B cell (primary cell): ENCODE data around the gene TET3. TPM values are rescaled to one million over a fixed set of nuclear protein-coding genes. Genes with fewer than 3 reads are reported as not detected.

ENCODE experiments used
- ATAC-seq: fragments of 200-7000 bp; cut with Tn5 transposase; one replicate; pipeline ENCODE4 v1.10.0; 2021; ENCODE audit warnings: low read depth, mild to moderate bottlenecking, moderate number of reproducible peaks, moderate library complexity
- CTCF ChIA-PET: fragments of 350-600 bp; sonication (Branson Sonifier 250); formaldehyde crosslinking; loops from one replicate; lab custom pipeline; 2021; ENCODE audit warnings: antibody characterized with exemption, inconsistent platforms; lab: Charles Lee
- POLR2A ChIA-PET: fragments of 350-600 bp; sonication (Branson Sonifier 250); formaldehyde crosslinking; loops from one replicate; lab custom pipeline; 2021; ENCODE audit warnings: antibody characterized with exemption; lab: Charles Lee
- DNase-seq: peaks from one replicate; pipeline ENCODE4 v3.0.0; 2013
- H2AFZ ChIP-seq: 2 replicates; pipeline ENCODE4 v1.6.1; 2012; ENCODE audit warnings: mild to moderate bottlenecking, low read depth, low read length; ENCODE audit not compliant: insufficient read depth, poor library complexity, severe bottlenecking
- H3K27ac ChIP-seq, 2 donors: 1 replicate in 1 of 2; 2 replicates in 1 of 2; pipeline ENCODE4 v1.5.1; 2012 to 2013; ENCODE audit warnings: low read length in 2 of 2, mild to moderate bottlenecking in 2 of 2, moderate library complexity in 1 of 2
- H3K27me3 ChIP-seq, 4 experiments: fragments of 200-600 bp in 1 of 4; sonication (generic) in 1 of 4; replicated peaks in 1 of 4; 1 replicate in 2 of 4; 2 replicates in 2 of 4; pipeline versions ENCODE4 v1.6.1 to v1.7.0; 2013 to 2016; ENCODE audit warnings: low read length in 3 of 4, mild to moderate bottlenecking in 2 of 4, mixed read lengths in 1 of 4, moderate library complexity in 1 of 4; ENCODE audit not compliant: insufficient read depth in 4 of 4, control insufficient read depth in 3 of 4; ENCODE audit errors: control extremely low read depth in 1 of 4
- H3K36me3 ChIP-seq, 2 experiments: replicated peaks in 1 of 2; 1 replicate in 1 of 2; 2 replicates in 1 of 2; pipeline versions ENCODE4 v1.6.1 to v1.7.1; 2013; ENCODE audit warnings: low read length in 1 of 2; ENCODE audit not compliant: insufficient read depth in 2 of 2, control insufficient read depth in 1 of 2; ENCODE audit errors: control extremely low read depth in 1 of 2, extremely low read depth in 1 of 2
- H3K4me1 ChIP-seq, 2 donors: fragments of 200-600 bp in 1 of 2; sonication (generic) in 1 of 2; 1 replicate in 1 of 2; 2 replicates in 1 of 2; pipeline versions ENCODE4 v1.5.1 to v1.6.1; 2013 to 2017; ENCODE audit warnings: low read length in 2 of 2; ENCODE audit not compliant: control insufficient read depth in 2 of 2, insufficient read depth in 2 of 2
- H3K4me2 ChIP-seq: replicated peaks from 2 replicates; pipeline ENCODE3; 2012; ENCODE audit warnings: mild to moderate bottlenecking, low read depth, low read length; ENCODE audit not compliant: poor library complexity, severe bottlenecking
- H3K4me3 ChIP-seq, 5 experiments: fragments of 200-600 bp in 1 of 5; sonication (generic) in 1 of 5; 1 replicate in 3 of 5; 2 replicates in 2 of 5; pipeline versions ENCODE4 v1.5.1 to v1.7.0; 2011 to 2016; ENCODE audit warnings: low read length in 4 of 5, mild to moderate bottlenecking in 4 of 5, low read depth in 2 of 5, control low read depth in 1 of 5, moderate library complexity in 1 of 5; ENCODE audit not compliant: insufficient read depth in 1 of 5; ENCODE audit errors: control extremely low read depth in 1 of 5, extremely low read depth in 1 of 5
- H3K79me2 ChIP-seq: fragments of 200-600 bp; sonication (generic); one replicate; pipeline ENCODE4 v1.6.0; 2016; ENCODE audit warnings: low read length; ENCODE audit not compliant: control insufficient read depth, insufficient read depth
- H3K9ac ChIP-seq: fragments of 200-600 bp; sonication (generic); 2 replicates; pipeline ENCODE4 v1.6.1; 2017; ENCODE audit warnings: mild to moderate bottlenecking, low read length, moderate library complexity
- H3K9me3 ChIP-seq, 3 donors: one replicate each; pipeline versions ENCODE4 v1.6.1 to v1.7.1; 2013; ENCODE audit warnings: low read length in 2 of 3; ENCODE audit not compliant: control insufficient read depth in 2 of 3, insufficient read depth in 1 of 3; ENCODE audit errors: control extremely low read depth in 1 of 3
- H4K20me1 ChIP-seq: 2 replicates; pipeline ENCODE4 v1.6.0; 2012; ENCODE audit warnings: mild to moderate bottlenecking, low read length; ENCODE audit not compliant: insufficient read depth, control insufficient read depth, poor library complexity, severe bottlenecking
- H3K27ac Mint-ChIP-seq: one replicate; pipeline ENCODE4 v1.8.0; 2021; ENCODE audit warnings: mixed read lengths
- H3K27me3 Mint-ChIP-seq: one replicate; pipeline ENCODE4 v1.8.0; 2021; ENCODE audit warnings: mixed read lengths
- H3K4me1 Mint-ChIP-seq: one replicate; pipeline ENCODE4 v1.8.0; 2021; ENCODE audit warnings: mixed read lengths
- H3K4me3 Mint-ChIP-seq: one replicate; pipeline ENCODE4 v1.8.0; 2021; ENCODE audit warnings: mixed read lengths
- H3K9me3 Mint-ChIP-seq: one replicate; pipeline ENCODE4 v1.8.0; 2022; ENCODE audit warnings: mixed read lengths; ENCODE audit not compliant: insufficient read depth
- EZH2 ChIP-seq: IDR thresholded peaks from 2 replicates; pipeline ENCODE4 v1.6.1; 2012; ENCODE audit warnings: borderline replicate concordance, low read depth, mild to moderate bottlenecking, moderate library complexity, low read length; ENCODE audit not compliant: insufficient read depth, poor library complexity, severe bottlenecking
- WGBS: methylation state at CpG from one replicate; pipeline ENCODE4 v1.1.5; 2013; ENCODE audit warnings: missing lambda C conversion rate; ENCODE audit not compliant: insufficient coverage; 5-methylcytosine and 5-hydroxymethylcytosine counted together
- intact Hi-C: fragments of 100-400 bp; cut with micrococcal nuclease; formaldehyde crosslinking; loops from one replicate; pipeline ENCODE4 v1.10.0; 2022
- polyA plus RNA-seq: library from polyadenylated mRNA; depleted of rRNA; stranded (reverse); fragments of >200 nt; gene quantifications from 2 replicates; pipeline ENCODE4 v1.2.3, GENCODE V29; 2012
- total RNA-seq, 2 donors: library from RNA; stranded (reverse); fragments of 120-200 nt in 1 of 2; gene quantifications; 1 replicate in 1 of 2; 2 replicates in 1 of 2; pipeline versions ENCODE4 v1.2.3 to v1.2.4, GENCODE V29; 2013 to 2022
- TF ChIP-seq, protein P1 (sequence below): fragments of 200-600 bp; IDR thresholded peaks from one replicate; pipeline ENCODE4 v1.8.0; 2022; ENCODE audit warnings: antibody characterized with exemption, mild to moderate bottlenecking

TET3 gene
- total and polyA plus RNA-seq, 2 donors (not counting 1 experiment from before 2014, with no cell fraction given), result 4.7 to 43.9 TPM

DNA sequence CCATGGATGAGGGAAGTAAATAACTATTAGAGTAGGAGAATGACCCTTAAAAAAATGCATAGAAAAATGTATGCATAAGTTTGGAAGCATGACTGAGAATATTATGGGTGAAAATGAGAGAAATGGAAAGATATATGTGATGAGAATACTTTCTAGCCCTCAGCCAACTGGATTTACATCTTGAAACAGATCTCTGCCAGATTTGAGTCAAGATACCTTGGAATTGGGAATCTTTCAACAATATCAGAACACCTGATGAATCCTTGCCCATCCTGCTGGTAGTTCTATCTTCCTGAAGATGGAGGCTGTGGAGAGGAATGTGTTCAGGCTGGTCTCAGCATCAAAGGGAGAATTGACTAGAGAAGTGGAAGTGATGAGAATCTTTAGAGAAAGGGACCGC lies 5.8 kb downstream of the TET3 start:
- Histone ChIP-seq H3K4me2 (no peak overlapping the region), H3K79me2 (peaks cover 100% of the 10 kb centered on the region), H3K4me3 (no peak overlapping the region), H3K9ac (no peak overlapping the region), H3K9me3 (peaks cover 0 to 16% (median 5%) of the 10 kb centered on the region in 3 donors), H3K27me3 (no peaks in the 10 kb centered on the region), H3K36me3 (peaks cover 4 to 40% of the 10 kb centered on the region in 2 experiments), H3K27ac (no peak overlapping the region), H2AFZ (no peak overlapping the region), H3K4me1 (peaks cover 50 to 53% of the 10 kb centered on the region in 2 donors), H4K20me1 (peaks cover 93% of the 10 kb centered on the region)
- peaks cover 83% of the 10 kb centered on the region for H3K4me1 Mint-ChIP-seq
- H3K27ac Mint-ChIP-seq, result peak overlapping the region; percentile 8
- ChIA-PET CTCF (no interaction called here), POLR2A (no interaction called here)
- TF ChIP-seq, protein P1, sequence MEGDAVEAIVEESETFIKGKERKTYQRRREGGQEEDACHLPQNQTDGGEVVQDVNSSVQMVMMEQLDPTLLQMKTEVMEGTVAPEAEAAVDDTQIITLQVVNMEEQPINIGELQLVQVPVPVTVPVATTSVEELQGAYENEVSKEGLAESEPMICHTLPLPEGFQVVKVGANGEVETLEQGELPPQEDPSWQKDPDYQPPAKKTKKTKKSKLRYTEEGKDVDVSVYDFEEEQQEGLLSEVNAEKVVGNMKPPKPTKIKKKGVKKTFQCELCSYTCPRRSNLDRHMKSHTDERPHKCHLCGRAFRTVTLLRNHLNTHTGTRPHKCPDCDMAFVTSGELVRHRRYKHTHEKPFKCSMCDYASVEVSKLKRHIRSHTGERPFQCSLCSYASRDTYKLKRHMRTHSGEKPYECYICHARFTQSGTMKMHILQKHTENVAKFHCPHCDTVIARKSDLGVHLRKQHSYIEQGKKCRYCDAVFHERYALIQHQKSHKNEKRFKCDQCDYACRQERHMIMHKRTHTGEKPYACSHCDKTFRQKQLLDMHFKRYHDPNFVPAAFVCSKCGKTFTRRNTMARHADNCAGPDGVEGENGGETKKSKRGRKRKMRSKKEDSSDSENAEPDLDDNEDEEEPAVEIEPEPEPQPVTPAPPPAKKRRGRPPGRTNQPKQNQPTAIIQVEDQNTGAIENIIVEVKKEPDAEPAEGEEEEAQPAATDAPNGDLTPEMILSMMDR, result no peak
- no peak for TF ChIP-seq EZH2
- no peak for ATAC-seq
- DNase-seq, result no peak
- no peak overlapping the region for H3K4me3 Mint-ChIP-seq
- H3K9me3 Mint-ChIP-seq, result peaks cover 4% of the 10 kb centered on the region
- WGBS, result 100% methylated on average over 1 of the region's 1 CpG
- H3K27me3 Mint-ChIP-seq, result no peaks in the 10 kb centered on the region
- intact Hi-C loops, result no loop called here

DNA sequence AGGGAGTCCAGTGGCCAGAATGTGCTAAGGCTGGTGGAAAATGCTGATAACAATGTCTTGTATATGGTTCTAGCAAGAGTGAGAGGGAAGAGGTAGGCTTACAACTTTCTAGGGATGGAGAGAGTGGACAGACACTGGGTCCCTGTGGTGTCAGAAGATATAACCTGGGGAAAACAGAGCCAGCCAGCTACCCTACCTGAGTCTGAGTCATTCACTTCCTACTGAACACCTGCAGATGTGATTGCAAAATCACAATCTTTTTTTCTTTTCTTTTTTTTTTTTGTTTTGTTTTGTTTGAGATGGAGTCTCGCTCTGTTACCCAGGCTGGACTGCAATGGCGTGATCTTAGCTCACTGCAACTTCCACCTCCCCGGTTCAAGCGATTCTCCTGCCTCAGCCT lies 7.3 kb downstream of the TET3 start:
- POLR2A ChIA-PET, result interaction anchor here (0.7 kb wide), 1 partner anchor 8 kb away, joined by 3 read pairs; no protein-coding TSS in a partner anchor
- Mint-ChIP-seq H3K9me3 (peaks cover 4% of the 10 kb centered on the region), H3K27me3 (no peaks in the 10 kb centered on the region), H3K4me1 (peaks cover 77% of the 10 kb centered on the region), H3K4me3 (no peak overlapping the region), H3K27ac (no peak overlapping the region)
- CTCF ChIA-PET, result interaction anchor here (0.5 kb wide), 1 partner anchor 87 kb away, joined by 4 read pairs; no protein-coding TSS in a partner anchor
- no peak overlapping the region for H3K4me3 ChIP-seq
- no peak overlapping the region for H3K4me2 ChIP-seq
- TF ChIP-seq EZH2, result no peak
- TF ChIP-seq, protein P1, result no peak
- DNase-seq (no peak), ATAC-seq (no peak)
- H3K27me3 ChIP-seq, result no peaks in the 10 kb centered on the region
- peaks cover 93% of the 10 kb centered on the region for H4K20me1 ChIP-seq
- intact Hi-C loops, result no loop called here
- H3K79me2 ChIP-seq, result peaks cover 100% of the 10 kb centered on the region
- no peak overlapping the region for H3K27ac ChIP-seq
- H3K9me3 ChIP-seq, result peaks cover 0 to 16% (median 5%) of the 10 kb centered on the region in 3 donors
- no peak overlapping the region for H3K9ac ChIP-seq
- H3K36me3 ChIP-seq, result peaks cover 3 to 32% of the 10 kb centered on the region in 2 experiments
- no peak overlapping the region for H2AFZ ChIP-seq
- H3K4me1 ChIP-seq, result peaks cover 40 to 46% of the 10 kb centered on the region in 2 donors
- no CpG with 5 or more reads among the region's 4 CpGs for WGBS
